ENCODE results near the gene GALNS.
A peak's percentile ranks its signal among the peaks of the same experiment; 100 is the strongest.
"Not testable (repeated sequence)": the region's sequence is repeated elsewhere in the genome, so short reads cannot be mapped to it uniquely, and the experiment has no call there.

Gene GALNS

DNA sequence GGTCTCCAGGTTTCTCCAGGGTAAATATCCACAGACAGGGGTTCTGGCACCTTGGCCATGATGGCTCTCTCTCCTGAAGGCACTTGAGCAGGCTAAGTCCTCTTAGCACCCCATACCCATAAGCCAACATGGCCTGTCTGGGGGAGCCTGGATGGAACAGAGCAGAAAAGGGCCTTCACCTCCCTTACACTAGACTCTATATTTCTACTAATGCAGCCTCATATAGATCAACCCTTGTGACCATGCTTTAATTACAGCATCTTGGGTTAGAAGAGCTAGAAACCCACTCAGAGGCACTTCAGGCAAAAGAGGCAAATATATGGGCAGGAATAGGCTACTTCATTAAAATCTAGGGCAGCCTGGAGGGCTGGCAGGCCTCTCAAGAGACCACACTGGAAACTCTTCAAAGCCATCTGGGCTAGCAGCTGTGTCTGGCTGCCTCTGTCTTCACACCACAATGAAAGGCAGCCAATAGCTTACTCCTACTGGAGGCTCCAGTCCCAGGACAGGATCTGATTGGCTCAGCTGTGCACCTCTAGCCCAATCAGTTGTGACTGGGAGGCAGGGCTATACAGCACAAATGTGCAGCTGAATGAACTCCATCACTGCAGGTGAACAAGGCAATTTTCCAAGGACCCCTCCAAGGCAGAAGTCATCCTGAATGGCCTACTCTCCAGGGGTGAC is 57.8 kb downstream of the GALNS start:
- no peak for DNase-seq

DNA sequence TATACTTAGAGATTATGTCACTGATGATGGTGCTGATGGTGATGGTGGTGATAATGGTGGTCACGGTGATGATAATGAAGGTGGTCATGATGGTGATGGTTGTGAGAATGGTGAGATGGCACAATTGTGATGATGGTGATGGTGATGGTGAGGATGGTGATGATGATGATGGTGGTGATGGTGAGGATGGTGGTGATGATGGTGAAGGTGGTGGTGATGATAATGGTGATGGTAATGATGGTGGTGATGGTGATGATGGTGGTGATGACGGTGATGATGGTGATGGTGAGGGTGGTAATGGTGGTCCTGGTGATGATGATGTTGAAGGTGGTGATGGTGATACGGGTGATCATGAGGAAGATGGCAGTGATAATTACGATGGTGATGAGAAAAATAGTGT is 58.7 kb downstream of the GALNS start:
- DNase-seq, result no peak

GRCh38 chr16:88796278-88796677 is 60.5 kb downstream of the GALNS start:
- DNase-seq, result no peak

DNA sequence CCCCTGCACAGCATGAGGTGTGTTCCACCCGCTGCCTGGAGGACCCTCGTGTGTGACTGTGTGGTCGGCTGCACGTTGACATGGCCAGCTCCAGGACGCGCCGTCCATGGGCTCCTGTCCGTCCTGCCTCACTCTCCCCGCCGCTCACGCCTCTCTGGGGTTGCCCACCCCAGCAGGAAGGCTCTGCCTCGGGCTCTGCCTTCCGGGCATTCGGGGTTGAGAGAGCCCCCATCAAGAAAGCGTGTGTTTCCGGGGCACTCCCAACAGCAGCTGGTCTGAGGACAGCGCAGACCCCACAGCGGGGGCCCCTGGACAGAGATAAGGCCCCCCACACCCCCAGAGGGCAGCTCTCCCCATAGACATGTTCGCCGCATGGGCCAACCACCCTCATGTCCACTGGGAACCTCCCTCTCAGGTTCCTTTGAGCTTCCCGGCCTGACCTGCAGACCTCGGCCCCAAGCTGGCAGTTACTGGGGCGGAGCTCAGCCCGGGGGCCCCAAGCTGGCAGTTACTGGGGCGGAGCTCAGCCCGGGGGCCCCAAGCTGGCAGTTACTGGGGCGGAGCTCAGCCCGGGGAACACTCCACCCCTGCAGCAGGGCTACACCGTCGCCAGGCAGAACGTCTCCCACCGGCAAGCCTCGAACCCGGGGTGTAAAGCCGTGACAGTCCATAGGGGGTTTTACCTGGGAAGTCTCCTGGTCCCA is 63.3 kb downstream of the GALNS start:
- no peak for DNase-seq

DNA sequence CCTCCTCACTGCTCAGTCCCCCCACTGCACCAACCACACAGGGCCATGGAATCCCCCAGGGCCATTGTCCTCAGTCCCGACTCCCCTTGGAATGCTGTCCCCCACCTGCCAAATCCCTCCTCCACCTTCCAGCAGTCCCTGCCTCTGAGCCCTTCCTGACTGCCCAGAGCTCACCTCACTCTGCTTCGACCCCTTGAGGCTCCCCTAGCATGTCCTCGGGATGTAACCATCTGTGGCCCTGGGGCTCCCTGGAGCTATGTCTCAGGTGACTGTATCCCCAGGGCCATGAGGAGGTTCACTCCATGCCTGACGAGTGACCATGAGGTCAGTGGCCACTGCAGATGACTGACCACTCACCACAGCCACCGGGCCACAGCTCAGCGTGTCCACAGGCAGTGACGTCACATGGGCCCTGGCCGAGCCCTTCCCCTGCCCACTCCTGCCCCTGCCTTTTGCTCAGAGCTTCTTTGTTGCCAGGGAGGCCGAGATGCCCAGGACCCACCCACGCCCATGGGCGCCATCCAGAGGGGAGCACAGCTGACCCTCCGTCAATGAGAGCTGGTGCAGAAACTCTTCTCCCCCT is 64.0 kb downstream of the GALNS start:
- no peak for DNase-seq

DNA sequence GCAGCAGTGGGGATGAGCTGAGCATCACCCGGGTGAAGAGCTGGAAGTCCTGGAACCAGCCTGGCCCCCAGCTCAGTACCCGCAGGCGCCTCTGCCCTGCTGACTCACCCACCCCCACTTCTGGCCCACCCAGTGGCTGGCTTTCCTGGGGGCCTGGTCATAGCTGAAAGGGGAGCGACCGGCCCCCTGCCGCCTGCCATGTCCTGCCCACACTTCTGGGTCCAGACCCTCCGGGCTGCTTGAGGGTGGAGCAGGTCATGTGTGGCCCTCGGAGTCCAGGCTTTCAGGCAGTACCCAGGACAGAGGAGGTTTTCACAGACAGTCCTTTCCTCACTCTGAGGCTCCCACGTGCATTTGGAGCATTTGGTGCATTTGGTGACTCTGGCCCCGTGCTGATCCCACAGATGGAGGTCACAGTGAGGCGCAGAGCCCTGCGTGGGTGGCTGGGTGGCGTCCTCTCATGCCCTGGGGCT is 64.6 kb downstream of the GALNS start:
- DNase-seq, result peak; percentile 54

DNA sequence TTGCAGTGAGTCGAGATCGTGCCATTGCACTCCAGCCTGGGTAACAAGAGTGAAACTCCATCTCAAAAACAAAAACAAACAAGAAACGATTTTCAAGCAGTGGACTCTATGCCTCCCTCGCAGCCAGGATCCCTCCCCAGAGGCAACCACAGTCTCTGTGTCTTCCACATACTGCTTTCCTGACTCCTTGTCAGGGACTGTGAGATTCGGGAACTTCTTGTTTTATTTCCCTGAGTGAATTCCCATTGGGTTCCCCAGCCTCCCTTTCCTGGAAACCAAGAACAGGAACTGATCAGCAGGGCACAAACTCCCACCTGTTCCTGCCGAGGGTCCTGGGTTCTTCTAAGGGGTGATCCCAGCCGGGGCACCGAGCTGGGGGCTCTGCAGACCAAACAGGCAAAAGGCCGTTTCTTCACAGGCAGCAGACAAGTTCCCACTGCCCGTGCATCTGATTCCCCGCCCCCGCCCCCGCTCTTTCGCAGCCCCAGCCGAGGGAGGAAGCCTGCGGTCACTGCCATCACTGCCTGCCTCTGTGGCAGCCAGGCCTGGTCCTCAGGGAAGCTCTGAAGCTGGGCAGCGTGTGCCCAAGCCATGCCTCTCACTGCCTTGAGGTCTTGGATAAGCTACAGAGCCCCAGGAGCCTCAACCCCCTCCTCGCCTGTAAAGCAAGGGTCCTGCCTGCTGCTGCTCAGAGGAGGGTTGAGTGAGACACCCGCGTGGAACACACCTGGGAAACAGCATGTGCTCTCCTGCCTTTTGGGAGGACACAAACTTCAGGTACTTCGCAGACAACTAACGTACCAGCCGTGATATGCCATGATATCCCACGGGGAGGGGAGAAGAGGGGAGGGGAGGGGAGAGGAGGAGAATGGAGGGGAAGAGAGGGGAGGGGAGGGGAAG is 66.2 kb downstream of the GALNS start:
- peak; percentile 65 for DNase-seq

GRCh38 chr16:88789594-88789993 is 67.2 kb downstream of the GALNS start:
- DNase-seq, result no peak

- DNase-seq, result not testable (repeated sequence)
These were observed 68.0 kb downstream of the GALNS start for GRCh38 chr16:88788749-88789148.

DNA sequence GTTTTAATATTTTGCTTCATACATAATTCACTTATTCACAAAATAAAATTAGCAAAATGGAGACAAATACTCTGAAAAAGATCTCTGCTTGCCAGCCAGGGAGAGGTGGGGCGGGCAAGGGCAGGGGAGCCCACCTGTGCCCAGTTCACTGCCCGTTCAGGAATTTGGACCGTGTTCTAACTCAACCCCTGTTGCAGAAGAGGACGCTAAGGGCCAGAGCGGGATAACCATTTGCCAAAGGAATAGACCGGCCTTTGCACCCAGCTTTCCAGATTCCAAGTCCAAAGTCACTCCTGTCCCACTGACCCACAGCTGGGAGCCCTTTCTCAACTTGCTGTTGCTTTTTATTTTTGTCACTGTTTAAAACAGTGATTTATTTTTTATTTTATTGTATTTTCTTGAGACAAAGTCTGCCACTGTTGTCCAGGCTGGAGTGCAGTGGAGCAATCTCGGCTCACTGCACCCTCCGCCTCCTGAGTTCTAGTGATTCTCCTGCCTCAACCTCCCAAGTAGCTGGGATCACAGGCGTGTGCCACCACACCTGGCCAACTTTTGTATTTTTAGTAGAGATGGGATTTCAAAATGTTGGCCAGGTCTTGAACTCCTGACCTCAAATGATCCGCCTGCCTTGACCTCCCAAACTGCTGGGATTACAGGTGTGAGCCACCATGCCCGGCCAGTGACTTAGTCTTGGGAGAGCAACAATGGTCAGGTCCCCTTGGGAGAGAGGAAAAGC is 69.0 kb downstream of the GALNS start:
- DNase-seq, result no peak

GRCh38 chr16:88785106-88785924 is 71.4 kb downstream of the GALNS start, which contains the start of gene PIEZO1:
Gene PIEZO1, minus strand, starts transcription at chr16:88785220. Its CDS starts 256 bp downstream, at chr16:88784964.
- DNase-seq, result peak; percentile 78

DNA sequence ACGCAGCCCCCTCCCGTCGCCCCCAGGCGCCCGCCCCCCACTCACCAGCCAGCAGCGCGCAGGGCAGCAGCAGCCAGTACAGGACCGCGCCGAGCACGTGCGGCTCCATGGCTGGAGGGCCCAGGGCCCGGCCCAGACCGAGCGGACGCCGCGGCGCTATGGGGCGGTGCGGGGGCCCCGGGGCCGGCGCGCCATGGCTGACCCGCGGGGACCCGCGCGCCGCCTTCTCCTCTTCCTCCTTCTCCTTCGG is 72.0 kb downstream of the GALNS start:
- DNase-seq, result no peak

GRCh38 chr16:88784074-88784855 is 72.5 kb downstream of the GALNS start:
- DNase-seq, result peak; percentile 79

- DNase-seq, result peak; percentile 71
These were observed 73.2 kb downstream of the GALNS start for GRCh38 chr16:88783391-88784073.

DNA sequence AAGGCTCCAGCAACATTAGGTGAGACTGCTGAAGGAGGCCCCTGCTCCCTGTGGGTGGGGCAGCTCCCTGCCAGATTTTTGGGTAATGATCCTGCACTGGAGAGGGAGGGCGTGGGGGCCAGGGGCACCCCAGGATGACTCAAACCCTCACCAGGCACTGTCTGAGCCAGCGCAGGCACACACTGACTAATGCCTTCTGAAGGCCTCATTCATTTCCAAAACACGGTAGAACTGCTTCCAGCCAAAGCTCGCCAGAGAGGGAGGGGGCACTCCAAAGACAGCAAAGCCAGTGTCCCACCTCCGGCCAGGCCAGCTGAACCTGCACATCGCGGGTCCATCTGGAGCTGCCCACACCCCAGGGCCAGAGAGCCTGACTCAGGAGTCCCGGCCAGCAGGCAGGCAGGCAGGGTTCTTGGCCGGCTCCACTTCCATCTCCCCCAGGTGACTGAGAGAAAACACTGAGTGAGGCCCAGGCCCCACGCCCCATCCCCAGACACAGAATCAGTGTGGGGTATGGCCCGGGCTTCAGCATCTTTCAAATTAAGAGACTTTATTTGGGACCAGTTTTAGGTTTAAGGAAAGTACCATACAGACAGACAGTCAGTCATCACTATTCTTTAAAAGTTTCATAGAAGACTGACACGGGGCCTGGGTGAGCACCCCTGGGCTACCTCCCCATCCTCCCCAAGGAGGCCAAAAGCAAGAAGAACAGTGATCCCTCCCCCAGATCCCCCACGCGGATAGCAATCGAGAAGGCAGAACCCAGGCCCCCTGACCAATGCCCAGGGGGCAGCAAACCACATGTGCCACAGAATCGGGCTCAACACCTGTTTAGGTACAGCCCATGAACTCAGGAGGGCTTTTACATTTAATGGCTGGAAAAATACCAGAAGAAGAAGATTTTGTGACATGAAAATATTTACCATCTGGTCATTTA is 74.0 kb downstream of the GALNS start:
- DNase-seq, result peak; percentile 83

GRCh38 chr16:88781140-88782077 is 75.3 kb downstream of the GALNS start:
- peak; percentile 57 for DNase-seq

DNA sequence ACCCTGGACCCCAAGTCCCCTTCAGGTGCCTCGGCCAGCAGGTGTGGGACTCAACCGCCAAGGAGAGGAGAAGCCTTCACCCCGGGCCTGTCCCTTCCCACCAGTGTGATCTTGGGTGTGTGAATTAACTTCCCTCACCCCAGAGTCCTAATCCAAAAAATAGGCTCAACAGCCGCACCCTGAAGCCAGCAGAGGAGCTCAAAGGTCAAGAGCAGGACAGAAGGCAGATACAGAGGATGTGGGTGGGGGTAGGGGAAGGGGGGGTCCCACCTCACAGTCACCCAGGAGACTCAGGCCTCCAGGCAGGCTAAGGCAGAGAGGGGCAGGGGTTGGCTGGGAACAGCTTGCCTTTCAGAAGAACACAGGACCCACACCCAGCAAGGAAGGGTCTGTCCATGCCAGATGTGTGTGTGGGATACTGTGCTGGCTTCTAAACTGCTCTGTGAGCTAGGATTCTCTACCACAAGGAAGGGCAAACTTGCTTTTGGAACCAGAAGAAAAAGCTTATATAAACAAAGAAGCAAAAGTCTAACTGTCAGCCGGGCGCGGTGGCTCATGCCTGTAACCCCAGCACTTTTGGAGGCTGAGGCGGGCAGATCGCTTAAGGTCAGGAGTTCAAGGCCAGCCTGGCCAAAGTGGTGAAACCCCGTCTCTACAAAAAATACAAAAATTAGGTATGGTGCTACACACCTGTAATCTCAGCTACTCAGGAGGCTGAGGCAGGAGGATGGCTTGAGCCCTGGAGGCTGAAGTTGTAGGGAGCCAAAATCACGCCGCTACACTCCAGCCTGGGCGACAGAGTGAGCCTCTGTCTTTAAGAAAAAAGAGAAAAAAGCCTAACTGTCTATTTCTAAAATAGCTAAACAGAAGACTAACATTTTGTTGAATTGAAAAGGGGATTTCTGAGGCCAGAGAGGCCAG is 76.3 kb downstream of the GALNS start:
- no peak for DNase-seq

All from islet precursor cell (in vitro differentiated cells).